M059J (cell line): ENCODE measurements around the gene DDX50. TPM values are rescaled to one million over a fixed set of nuclear protein-coding genes. Genes with fewer than 3 reads are reported as not detected.
"Not testable (repeated sequence)": the region's sequence is repeated elsewhere in the genome, so short reads cannot be mapped to it uniquely, and the experiment has no call there.

Experiments used
- DNase-seq: peaks from one replicate; pipeline ENCODE4 v3.0.0-alpha.2; 2012; ENCODE audit warnings: low read depth
- total RNA-seq: library from RNA; depleted of rRNA; stranded (reverse); fragments of >200 nt; shearing (Covaris generic); gene quantifications from 2 replicates; pipeline ENCODE4 v1.2.3, GENCODE V29; 2014; rRNA removed

Gene DDX50
- total RNA-seq, result 40.6 and 51.1 TPM in 2 replicates

- peak; percentile 99 for DNase-seq
Measured at GRCh38 chr10:68901105-68901927, at the start of gene DDX50. Gene DDX50 (plus strand): TSS chr10:68901315. CDS start chr10:68901385, 70 bp downstream.

GRCh38 chr10:68856352-68856751, 44.8 kb upstream of the DDX50 start:
- no peak for DNase-seq

DNA sequence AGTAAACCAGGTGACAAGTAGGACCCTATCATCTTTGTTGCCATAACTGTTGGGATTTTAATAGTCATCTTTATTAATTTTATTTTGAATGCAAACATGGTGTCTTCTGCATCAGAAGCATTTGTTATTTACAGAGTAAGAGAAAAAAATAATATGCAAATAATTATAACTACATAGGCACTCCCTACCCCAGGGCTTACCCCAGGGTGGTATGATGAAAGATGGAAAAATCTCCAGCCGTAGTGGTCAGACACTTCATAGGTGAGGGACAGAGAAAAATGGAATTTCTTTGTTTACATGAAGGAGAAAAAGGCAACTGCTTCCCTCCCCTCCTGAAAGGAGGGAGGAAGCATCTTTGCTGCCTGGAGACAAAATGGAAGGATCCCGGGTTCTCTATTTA, 44.1 kb upstream of the DDX50 start:
- DNase-seq, result no peak

DNA sequence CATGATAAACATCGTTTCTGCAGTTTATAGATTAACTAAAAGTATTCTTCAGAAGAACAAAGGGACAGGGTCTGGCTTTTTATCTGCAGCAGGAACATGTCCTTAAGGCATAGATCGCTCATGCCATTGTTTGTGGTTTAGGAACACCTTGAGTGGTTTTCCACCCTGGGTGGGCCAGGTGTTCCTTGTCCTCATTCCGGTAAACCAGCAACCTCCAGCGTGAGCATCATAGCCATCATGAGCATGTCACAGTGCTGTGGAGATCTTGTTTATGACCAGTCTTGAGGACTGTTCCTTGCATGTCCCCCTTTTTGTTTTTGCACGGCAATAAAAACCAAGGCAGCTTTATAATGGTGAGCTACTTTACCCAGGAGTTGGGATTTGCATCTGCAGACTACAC, 39.9 kb upstream of the DDX50 start:
- DNase-seq, result peak; percentile 5

DNA sequence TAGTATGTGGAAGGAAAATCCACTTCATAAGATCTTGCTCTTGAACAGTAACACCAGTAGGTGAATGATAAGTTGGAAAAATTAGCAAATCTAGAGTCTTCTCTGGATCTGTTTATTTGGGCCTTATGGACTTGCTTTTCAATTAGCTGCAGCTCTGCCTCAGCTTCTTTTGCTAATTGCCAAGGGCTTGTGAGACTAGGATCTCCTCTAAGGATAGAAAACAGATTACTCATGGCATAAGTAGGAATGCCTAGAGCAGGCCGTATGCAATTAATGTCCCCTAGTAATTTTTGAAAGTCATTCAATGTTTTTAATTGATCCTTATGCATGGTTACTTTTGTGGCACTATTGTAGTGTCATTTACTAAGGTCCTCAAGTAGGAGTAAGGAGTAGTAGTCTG, 36.5 kb upstream of the DDX50 start:
- DNase-seq, result no peak

GRCh38 chr10:68868173-68868572, 32.9 kb upstream of the DDX50 start:
- not testable (repeated sequence) for DNase-seq

DNA sequence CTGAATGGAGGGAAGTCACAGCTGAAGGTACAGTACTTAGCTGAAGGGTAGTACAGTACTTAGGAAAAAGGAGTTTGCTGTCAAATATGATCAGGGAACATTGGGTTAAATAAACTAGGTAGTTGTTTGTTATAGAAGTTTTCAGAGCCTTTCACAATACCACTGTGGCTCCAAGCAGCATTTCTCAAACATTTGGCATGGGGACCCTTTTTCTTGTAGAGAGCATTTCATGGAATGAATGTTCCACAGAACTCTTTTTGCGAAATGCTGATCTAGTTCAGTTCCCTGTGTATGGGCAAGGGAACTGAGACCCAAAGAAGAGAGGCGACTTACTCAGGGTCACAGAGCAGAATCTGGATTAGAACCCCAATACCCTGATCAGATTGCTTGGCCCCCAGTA, 31.5 kb upstream of the DDX50 start:
- DNase-seq, result no peak

- DNase-seq, result no peak
Measured at GRCh38 chr10:68870061-68870460, 31.1 kb upstream of the DDX50 start.

- no peak for DNase-seq
Measured at GRCh38 chr10:68870545-68871104, 30.5 kb upstream of the DDX50 start.

DNA sequence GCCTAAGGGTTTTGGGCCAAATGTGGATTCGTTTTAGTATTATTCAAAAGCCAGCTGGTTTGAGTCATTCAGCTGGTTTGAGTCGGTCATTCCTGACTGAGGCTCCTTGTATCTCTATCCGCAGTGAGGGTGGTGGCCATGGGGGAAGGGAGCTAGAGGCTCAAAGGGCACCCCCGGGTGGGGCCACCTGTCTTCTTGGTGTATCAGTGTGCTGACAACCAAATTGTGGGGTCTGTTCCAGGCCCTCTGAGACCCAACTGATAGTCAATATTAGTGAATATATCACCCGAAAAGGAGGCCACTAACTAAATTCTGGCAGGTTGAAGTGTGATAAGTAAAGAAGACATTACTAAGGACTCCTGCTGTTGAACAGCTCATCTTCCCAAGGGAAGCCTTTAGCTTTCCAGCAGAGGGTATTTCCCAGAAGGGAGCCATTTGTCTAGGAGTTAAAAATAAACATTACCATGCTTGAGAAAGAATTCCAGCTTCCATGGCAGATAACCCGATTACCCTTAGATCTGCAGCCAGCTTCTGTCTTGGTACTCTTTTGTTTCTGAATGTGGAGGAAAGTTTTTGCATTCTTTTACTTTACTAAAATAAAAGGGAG, 29.9 kb upstream of the DDX50 start:
- DNase-seq, result peak; percentile 40

- peak; percentile 95 for DNase-seq
Measured at GRCh38 chr10:68871731-68872342, 29.3 kb upstream of the DDX50 start.

- DNase-seq, result no peak
Measured at GRCh38 chr10:68876246-68877138, 24.6 kb upstream of the DDX50 start.

DNA sequence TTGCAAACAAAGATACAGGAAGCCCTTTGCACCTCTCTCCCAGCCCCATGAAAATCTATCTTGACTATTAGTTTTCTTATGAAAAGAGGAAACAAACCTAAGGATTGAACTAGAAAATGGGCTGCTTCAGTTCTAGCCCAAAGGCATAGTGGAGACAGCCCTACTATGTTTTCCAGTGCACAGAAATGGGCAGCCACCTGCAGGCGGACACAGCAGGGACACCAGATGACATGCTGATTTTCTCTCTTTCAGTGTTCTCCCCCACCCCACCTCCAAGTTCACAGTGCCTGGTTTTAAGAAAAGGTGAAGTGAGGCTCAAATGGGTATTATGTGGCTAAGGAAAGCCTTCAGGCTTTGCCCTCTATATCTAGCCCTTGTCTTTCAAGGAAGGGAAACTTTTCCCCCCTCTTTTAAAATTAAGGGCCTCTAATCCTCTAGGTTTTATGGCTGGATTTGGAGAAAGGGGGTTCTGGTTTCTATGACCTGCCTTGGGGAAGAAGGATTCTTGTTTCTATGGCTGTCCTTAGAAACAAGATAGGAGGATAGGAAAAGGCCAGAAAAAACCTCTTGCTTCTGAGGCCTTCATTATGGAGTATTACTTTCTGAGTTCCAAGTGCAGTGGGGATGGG, 23.5 kb upstream of the DDX50 start:
- DNase-seq, result no peak

- DNase-seq, result no peak
Measured at GRCh38 chr10:68878496-68878895, 22.6 kb upstream of the DDX50 start.

- DNase-seq, result no peak
Measured at GRCh38 chr10:68879628-68880027, 21.5 kb upstream of the DDX50 start.

- DNase-seq, result no peak
Measured at GRCh38 chr10:68880181-68880580, 20.9 kb upstream of the DDX50 start.

GRCh38 chr10:68895041-68895440, 6.1 kb upstream of the DDX50 start:
- no peak for DNase-seq

GRCh38 chr10:68897336-68897741, 3.8 kb upstream of the DDX50 start:
- DNase-seq, result peak; percentile 77

GRCh38 chr10:68899186-68899745, 1.8 kb upstream of the DDX50 start:
- DNase-seq, result no peak

DNA sequence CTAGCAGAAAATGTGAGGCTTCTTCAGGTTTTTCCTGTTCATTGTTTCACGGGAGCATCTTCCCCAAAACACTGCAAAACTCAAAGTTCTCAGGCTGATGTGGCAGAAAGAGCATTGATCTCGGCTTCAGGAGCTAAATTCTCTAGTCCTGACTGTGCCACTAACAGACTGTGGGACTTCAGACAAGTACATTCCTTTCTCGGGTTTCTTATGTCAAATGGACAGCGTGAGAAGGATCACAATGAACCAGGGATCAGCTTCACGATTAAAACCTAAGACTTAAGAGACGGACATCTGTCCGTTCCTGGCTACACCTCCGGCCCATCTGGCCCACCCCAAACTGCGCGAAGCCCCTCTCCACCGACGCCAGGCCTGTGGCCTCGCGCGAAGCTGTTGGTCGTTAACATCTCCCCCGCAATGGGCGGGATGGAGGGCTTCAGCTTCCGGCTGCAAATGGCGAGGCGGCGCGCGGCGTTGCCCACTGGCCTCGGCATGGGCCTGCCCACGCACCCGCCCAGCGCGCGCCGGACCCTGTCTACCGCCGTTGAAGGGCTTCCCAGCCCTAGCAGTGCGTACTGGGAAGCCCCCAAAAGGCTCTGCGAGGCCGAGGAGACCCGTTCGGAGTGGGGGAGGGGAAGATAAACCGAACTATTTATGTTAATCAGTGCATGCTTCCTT, 549 bp upstream of the DDX50 start:
- DNase-seq, result peak; percentile 61
